GM12878 (cell line): ENCODE measurements around the gene PDILT. TPM values are rescaled to one million over a fixed set of nuclear protein-coding genes. Genes with fewer than 3 reads are reported as not detected.

Source experiments
- ATAC-seq: fragments of 200-7000 bp; cut with Tn5 transposase; 3 replicates; pipeline ENCODE4 v1.9.1; 2020; ENCODE audit warnings: mild to moderate bottlenecking, moderate library complexity
- BruUV-seq: library from RNA; stranded (reverse); fragments of 400-500 nt; replicated peaks from 2 replicates; lab custom pipeline; 2021; lab: Mats Ljungman, UMichigan
- CTCF ChIA-PET: fragments of 300-600 bp; sonication (Branson Sonifier 250); formaldehyde crosslinking; extraction: SDS; loops from one replicate; lab custom pipeline; 2021; ENCODE audit warnings: inconsistent platforms; lab: Yijun Ruan, JAX
- POLR2A ChIA-PET: fragments of 350-600 bp; formaldehyde crosslinking; extraction: SDS; loops from one replicate; lab custom pipeline; 2021; ENCODE audit warnings: inconsistent platforms; lab: Charles Lee
- RAD21 ChIA-PET: fragments of 300-600 bp; sonication (Branson Sonifier 250); formaldehyde crosslinking; loops from one replicate; lab custom pipeline; 2023; ENCODE audit warnings: antibody characterized with exemption; ENCODE audit not compliant: unreplicated experiment; lab: Charles Lee
- SMC1A ChIA-PET: fragments of 300-600 bp; sonication (Branson Sonifier 250); formaldehyde crosslinking; loops from one replicate; lab custom pipeline; 2023; ENCODE audit not compliant: unreplicated experiment, uncharacterized antibody; lab: Charles Lee
- DNase-seq: peaks from one replicate; pipeline ENCODE4 v3.0.0-alpha.2; 2011; ENCODE audit warnings: low read depth, low spot score
- FAIRE-seq: peaks from 3 replicates; lab custom pipeline; 2011; peaks lifted over from hg19 to GRCh38; lab: Jason Lieb, UNC
- H2AFZ ChIP-seq: 2 replicates; pipeline ENCODE4 v1.6.0; 2011; ENCODE audit warnings: low read depth, low read length, control low read depth; ENCODE audit not compliant: control insufficient read depth
- H3K27ac ChIP-seq: 2 replicates; pipeline ENCODE4 v1.5.1; 2011; ENCODE audit warnings: control low read depth; ENCODE audit not compliant: control insufficient read depth, insufficient read depth
- H3K27me3 ChIP-seq, 2 experiments: replicated peaks in 1 of 2; 2 replicates each; pipeline versions ENCODE4 v1.6.0 to v1.6.1; 2011; ENCODE audit warnings: low read length in 1 of 2; ENCODE audit not compliant: control insufficient read depth in 2 of 2, insufficient read depth in 2 of 2
- H3K36me3 ChIP-seq, 2 experiments: 2 replicates each; pipeline ENCODE4 v1.5.1; 2011; ENCODE audit warnings: low read length in 1 of 2; ENCODE audit not compliant: control insufficient read depth in 2 of 2, insufficient read depth in 2 of 2
- H3K4me1 ChIP-seq: 2 replicates; pipeline ENCODE4 v1.6.1; 2011; ENCODE audit warnings: mild to moderate bottlenecking, low read length, moderate library complexity, mixed read lengths; ENCODE audit not compliant: control insufficient read depth, insufficient read depth
- H3K4me2 ChIP-seq: 2 replicates; pipeline ENCODE4 v1.6.0; 2011; ENCODE audit warnings: control low read depth; ENCODE audit not compliant: control insufficient read depth, insufficient read depth
- H3K4me3 ChIP-seq: fragments of 200-600 bp; sonication (generic); 2 replicates; pipeline ENCODE4 v1.5.1; 2016
- H3K79me2 ChIP-seq: 2 replicates; pipeline ENCODE4 v1.6.0; 2011; ENCODE audit warnings: low read length; ENCODE audit not compliant: control insufficient read depth, insufficient read depth
- H3K9ac ChIP-seq: 2 replicates; pipeline ENCODE4 v1.8.0; 2011; ENCODE audit warnings: low read length, control low read depth, mixed read lengths; ENCODE audit not compliant: control insufficient read depth, insufficient read depth
- H3K9me3 ChIP-seq: replicated peaks from 3 replicates; pipeline ENCODE4 v1.5.1; 2011; ENCODE audit warnings: mild to moderate bottlenecking, low read length; ENCODE audit not compliant: control insufficient read depth, insufficient read depth
- H4K20me1 ChIP-seq: 2 replicates; pipeline ENCODE4 v1.6.0; 2011; ENCODE audit not compliant: control insufficient read depth, insufficient read depth
- CBX5 ChIP-seq: sonication (generic); IDR thresholded peaks from 2 replicates; pipeline ENCODE4 v1.6.1; 2016; ENCODE audit warnings: low read depth, moderate library complexity, mild to moderate bottlenecking, inconsistent platforms
- CHD1 ChIP-seq: IDR thresholded peaks from 2 replicates; pipeline ENCODE4 v1.6.1; 2012; ENCODE audit warnings: low read depth, low read length, improper control_type of control experiment
- MYC ChIP-seq: IDR thresholded peaks from 2 replicates; pipeline ENCODE4 v1.6.1; 2011; ENCODE audit warnings: mild to moderate bottlenecking, low read length, moderate library complexity, inconsistent platforms; ENCODE audit not compliant: insufficient read depth, insufficient replicate concordance, insufficient read length, severe bottlenecking
- NR2F1 ChIP-seq: fragments of 450-650 bp; conservative IDR thresholded peaks from 2 replicates; pipeline ENCODE4 v1.6.1; 2017; ENCODE audit warnings: mild to moderate bottlenecking
- PAX5 ChIP-seq: IDR thresholded peaks from 2 replicates; pipeline ENCODE4 v1.6.1; 2011; ENCODE audit warnings: low read depth, low read length, borderline replicate concordance
- POLR2AphosphoS2 ChIP-seq: IDR thresholded peaks from 2 replicates; pipeline ENCODE4 v1.6.1; 2011; ENCODE audit warnings: low read depth, mild to moderate bottlenecking, low read length, improper control_type of control experiment, moderate library complexity
- SMAD1 ChIP-seq: fragments of 450-650 bp; IDR thresholded peaks from 2 replicates; pipeline ENCODE4 v1.6.1; 2018; ENCODE audit warnings: mild to moderate bottlenecking, low read depth; ENCODE audit not compliant: partially characterized antibody
- SP1 ChIP-seq: IDR thresholded peaks from one replicate; pipeline ENCODE4 v1.6.1; 2011; ENCODE audit warnings: low read depth, low read length
- TCF3 ChIP-seq: IDR thresholded peaks from 2 replicates; pipeline ENCODE4 v1.6.1; 2012; ENCODE audit warnings: low read depth, mild to moderate bottlenecking, low read length, borderline replicate concordance; ENCODE audit not compliant: insufficient read depth
- YY1 ChIP-seq: IDR thresholded peaks from 2 replicates; pipeline ENCODE4 v1.6.1; 2011; ENCODE audit warnings: low read depth, mild to moderate bottlenecking, low read length
- WGBS: methylation state at CpG from one replicate; pipeline ENCODE4 v1.1.6; 2016; ENCODE audit warnings: low lambda C conversion rate; ENCODE audit not compliant: insufficient replicate concordance, insufficient coverage; ENCODE audit errors: missing lambda C conversion rate; 5-methylcytosine and 5-hydroxymethylcytosine counted together
- in situ Hi-C: fragments of 300-500 bp; cut with MboI; formaldehyde crosslinking; loops from 9 replicates; pipeline ENCODE4 v1.14.3; 2018; ENCODE audit warnings: mixed read lengths
- intact Hi-C: fragments of 100-400 bp; cut with micrococcal nuclease; formaldehyde crosslinking; loops from one replicate; pipeline ENCODE4 v1.14.2; 2022; ENCODE audit not compliant: unreplicated experiment
- polyA plus RNA-seq, 11 experiments: library from polyadenylated mRNA; depleted of rRNA in 4 of 11; unstranded in 6 of 11; stranded (reverse) in 5 of 11; fragments of >200 nt; fragmentation: Nextera tagmentation in 4 of 11; fragmentation: Illumina TruSeq in 1 of 11; extraction: Ambion mirVana in 4 of 11; extraction: Trizol in 1 of 11; gene quantifications; 1 replicate in 1 of 11; 2 replicates in 10 of 11; pipeline versions ENCODE4 v1.2.1 to v1.2.3, GENCODE V29; 2011 to 2016; ENCODE audit warnings: inconsistent platforms in 2 of 11, missing spikeins in 2 of 11, low read depth in 1 of 11
- total RNA-seq, 4 experiments: library from RNA; depleted of rRNA in 3 of 4; stranded (reverse); fragments of >200 nt in 3 of 4; fragmentation: Illumina TruSeq in 1 of 4; extraction: Trizol in 1 of 4; gene quantifications; 2 replicates each; pipeline versions ENCODE4 v1.2.1 to v1.2.3, GENCODE V29; 2013 to 2021
- TF ChIP-seq, protein P1 (sequence below): fragments of 450-650 bp; IDR thresholded peaks from 2 replicates; pipeline ENCODE4 v1.6.1; 2017; ENCODE audit warnings: antibody characterized with exemption, mild to moderate bottlenecking, moderate library complexity
- TF ChIP-seq, protein P2 (sequence below): IDR thresholded peaks from 2 replicates; pipeline ENCODE4 v1.6.1; 2011; ENCODE audit warnings: mild to moderate bottlenecking, low read depth, low read length, moderate library complexity; ENCODE audit not compliant: insufficient replicate concordance
- TF ChIP-seq, protein P3 (sequence below): IDR thresholded peaks from 2 replicates; pipeline ENCODE4 v1.6.1; 2011; ENCODE audit warnings: borderline replicate concordance, low read depth, mild to moderate bottlenecking, moderate library complexity, mixed read lengths, low read length; ENCODE audit not compliant: insufficient read depth; ENCODE audit errors: extremely low read length
- TF ChIP-seq, protein P4 (sequence below): fragments of 450-650 bp; IDR thresholded peaks from 2 replicates; pipeline ENCODE4 v1.6.1; 2018; ENCODE audit warnings: mild to moderate bottlenecking, low read depth, moderate library complexity; ENCODE audit not compliant: partially characterized antibody
- TF ChIP-seq, protein P5 (sequence below): fragments of 450-650 bp; IDR thresholded peaks from 2 replicates; pipeline ENCODE4 v1.6.1; 2016; ENCODE audit warnings: mild to moderate bottlenecking

Gene PDILT
- total and polyA plus RNA-seq, 10 of the 15 experiments (the other 5 are each of a cell fraction or from before 2014, with no cell fraction given) = not detected

DNA sequence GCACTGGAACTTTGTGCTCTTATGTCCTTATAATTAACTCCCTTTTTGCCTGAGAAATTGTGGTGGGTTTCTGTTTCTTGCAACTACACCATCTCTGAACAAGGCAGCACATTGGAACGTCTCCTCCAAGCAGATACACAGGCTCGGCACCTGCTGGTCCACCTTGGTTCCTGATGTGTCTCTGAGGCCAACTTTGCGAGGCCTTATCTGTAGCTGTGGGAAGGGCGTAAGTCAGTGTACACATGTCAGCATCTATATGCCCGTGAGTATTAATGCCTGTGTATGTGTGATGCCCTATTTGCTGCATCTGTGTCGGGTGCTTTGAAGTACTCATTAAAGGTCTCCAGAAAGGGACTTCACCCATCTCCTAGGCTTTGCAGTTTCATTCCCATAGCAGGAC is 94.8 kb downstream of the PDILT start:
- BruUV-seq = no TSS peak
- CTCF ChIA-PET = interaction anchor here (2.2 kb wide), 1 partner anchor 10 kb away, joined by 17 read pairs; no protein-coding TSS in a partner anchor
- no peak for FAIRE-seq

More for the DNA sequence above, 94.8 kb downstream of the PDILT start:
- Histone ChIP-seq H3K36me3 (no peaks in the 10 kb centered on the region), H3K4me1 (no peaks in the 10 kb centered on the region), H4K20me1 (no peaks in the 10 kb centered on the region), H3K4me3 (no peak overlapping the region), H3K27me3 (no peaks in the 10 kb centered on the region), H3K79me2 (no peaks in the 10 kb centered on the region), H3K4me2 (no peak overlapping the region), H3K9me3 (no peaks in the 10 kb centered on the region), H2AFZ (no peak overlapping the region), H3K27ac (no peak overlapping the region), H3K9ac (no peak overlapping the region)
- WGBS = 12% methylated on average over 6 of the region's 6 CpGs
- POLR2A ChIA-PET = no interaction called here
- ATAC-seq = no peak
- intact Hi-C loops (no loop called here), in situ Hi-C loops (no loop called here)
- RAD21 ChIA-PET = interaction anchor here (0.6 kb wide), 1 partner anchor 409 kb away, joined by 3 read pairs; no protein-coding TSS in a partner anchor
- SMC1A ChIA-PET = interaction anchor here (0.9 to 1.3 kb wide), 2 partner anchors 11 to 13 kb away, joined by 3 to 4 read pairs; no protein-coding TSS in a partner anchor
- no peak for DNase-seq
- TF ChIP-seq, protein P1, sequence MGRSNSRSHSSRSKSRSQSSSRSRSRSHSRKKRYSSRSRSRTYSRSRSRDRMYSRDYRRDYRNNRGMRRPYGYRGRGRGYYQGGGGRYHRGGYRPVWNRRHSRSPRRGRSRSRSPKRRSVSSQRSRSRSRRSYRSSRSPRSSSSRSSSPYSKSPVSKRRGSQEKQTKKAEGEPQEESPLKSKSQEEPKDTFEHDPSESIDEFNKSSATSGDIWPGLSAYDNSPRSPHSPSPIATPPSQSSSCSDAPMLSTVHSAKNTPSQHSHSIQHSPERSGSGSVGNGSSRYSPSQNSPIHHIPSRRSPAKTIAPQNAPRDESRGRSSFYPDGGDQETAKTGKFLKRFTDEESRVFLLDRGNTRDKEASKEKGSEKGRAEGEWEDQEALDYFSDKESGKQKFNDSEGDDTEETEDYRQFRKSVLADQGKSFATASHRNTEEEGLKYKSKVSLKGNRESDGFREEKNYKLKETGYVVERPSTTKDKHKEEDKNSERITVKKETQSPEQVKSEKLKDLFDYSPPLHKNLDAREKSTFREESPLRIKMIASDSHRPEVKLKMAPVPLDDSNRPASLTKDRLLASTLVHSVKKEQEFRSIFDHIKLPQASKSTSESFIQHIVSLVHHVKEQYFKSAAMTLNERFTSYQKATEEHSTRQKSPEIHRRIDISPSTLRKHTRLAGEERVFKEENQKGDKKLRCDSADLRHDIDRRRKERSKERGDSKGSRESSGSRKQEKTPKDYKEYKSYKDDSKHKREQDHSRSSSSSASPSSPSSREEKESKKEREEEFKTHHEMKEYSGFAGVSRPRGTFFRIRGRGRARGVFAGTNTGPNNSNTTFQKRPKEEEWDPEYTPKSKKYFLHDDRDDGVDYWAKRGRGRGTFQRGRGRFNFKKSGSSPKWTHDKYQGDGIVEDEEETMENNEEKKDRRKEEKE = no peak
- TF ChIP-seq, protein P2, sequence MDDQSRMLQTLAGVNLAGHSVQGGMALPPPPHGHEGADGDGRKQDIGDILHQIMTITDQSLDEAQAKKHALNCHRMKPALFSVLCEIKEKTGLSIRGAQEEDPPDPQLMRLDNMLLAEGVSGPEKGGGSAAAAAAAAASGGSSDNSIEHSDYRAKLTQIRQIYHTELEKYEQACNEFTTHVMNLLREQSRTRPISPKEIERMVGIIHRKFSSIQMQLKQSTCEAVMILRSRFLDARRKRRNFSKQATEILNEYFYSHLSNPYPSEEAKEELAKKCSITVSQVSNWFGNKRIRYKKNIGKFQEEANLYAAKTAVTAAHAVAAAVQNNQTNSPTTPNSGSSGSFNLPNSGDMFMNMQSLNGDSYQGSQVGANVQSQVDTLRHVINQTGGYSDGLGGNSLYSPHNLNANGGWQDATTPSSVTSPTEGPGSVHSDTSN = no peak
- TF ChIP-seq CHD1 (no peak), POLR2AphosphoS2 (no peak), NR2F1 (no peak), MYC (no peak), SP1 (no peak), PAX5 (no peak), TCF3 (no peak), YY1 (no peak), CBX5 (no peak), SMAD1 (no peak)
- TF ChIP-seq, protein P3, sequence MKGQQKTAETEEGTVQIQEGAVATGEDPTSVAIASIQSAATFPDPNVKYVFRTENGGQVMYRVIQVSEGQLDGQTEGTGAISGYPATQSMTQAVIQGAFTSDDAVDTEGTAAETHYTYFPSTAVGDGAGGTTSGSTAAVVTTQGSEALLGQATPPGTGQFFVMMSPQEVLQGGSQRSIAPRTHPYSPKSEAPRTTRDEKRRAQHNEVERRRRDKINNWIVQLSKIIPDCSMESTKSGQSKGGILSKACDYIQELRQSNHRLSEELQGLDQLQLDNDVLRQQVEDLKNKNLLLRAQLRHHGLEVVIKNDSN = no peak
- TF ChIP-seq, protein P4, sequence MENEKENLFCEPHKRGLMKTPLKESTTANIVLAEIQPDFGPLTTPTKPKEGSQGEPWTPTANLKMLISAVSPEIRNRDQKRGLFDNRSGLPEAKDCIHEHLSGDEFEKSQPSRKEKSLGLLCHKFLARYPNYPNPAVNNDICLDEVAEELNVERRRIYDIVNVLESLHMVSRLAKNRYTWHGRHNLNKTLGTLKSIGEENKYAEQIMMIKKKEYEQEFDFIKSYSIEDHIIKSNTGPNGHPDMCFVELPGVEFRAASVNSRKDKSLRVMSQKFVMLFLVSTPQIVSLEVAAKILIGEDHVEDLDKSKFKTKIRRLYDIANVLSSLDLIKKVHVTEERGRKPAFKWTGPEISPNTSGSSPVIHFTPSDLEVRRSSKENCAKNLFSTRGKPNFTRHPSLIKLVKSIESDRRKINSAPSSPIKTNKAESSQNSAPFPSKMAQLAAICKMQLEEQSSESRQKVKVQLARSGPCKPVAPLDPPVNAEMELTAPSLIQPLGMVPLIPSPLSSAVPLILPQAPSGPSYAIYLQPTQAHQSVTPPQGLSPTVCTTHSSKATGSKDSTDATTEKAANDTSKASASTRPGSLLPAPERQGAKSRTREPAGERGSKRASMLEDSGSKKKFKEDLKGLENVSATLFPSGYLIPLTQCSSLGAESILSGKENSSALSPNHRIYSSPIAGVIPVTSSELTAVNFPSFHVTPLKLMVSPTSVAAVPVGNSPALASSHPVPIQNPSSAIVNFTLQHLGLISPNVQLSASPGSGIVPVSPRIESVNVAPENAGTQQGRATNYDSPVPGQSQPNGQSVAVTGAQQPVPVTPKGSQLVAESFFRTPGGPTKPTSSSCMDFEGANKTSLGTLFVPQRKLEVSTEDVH = no peak
- TF ChIP-seq, protein P5, sequence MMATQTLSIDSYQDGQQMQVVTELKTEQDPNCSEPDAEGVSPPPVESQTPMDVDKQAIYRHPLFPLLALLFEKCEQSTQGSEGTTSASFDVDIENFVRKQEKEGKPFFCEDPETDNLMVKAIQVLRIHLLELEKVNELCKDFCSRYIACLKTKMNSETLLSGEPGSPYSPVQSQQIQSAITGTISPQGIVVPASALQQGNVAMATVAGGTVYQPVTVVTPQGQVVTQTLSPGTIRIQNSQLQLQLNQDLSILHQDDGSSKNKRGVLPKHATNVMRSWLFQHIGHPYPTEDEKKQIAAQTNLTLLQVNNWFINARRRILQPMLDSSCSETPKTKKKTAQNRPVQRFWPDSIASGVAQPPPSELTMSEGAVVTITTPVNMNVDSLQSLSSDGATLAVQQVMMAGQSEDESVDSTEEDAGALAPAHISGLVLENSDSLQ = no peak
